Activated CD8-positive, alpha-beta T cell treated with anti-CD3 and anti-CD28 coated beads, Interleukin-2, amount 10 ng/mL, durations not matched to agents 7 days and 5 days (primary cell): ENCODE measurements around the gene HIVEP3. TPM values are rescaled to one million over a fixed set of nuclear protein-coding genes. Genes with fewer than 3 reads are reported as not detected.

Source experiments
- ATAC-seq: fragments of 150-1000 bp; cut with Tn5 transposase; one replicate; pipeline ENCODE4 v1.10.0; 2021; ENCODE audit warnings: moderate library complexity
- CTCF ChIA-PET: fragments of 350-600 bp; sonication (Branson Sonifier 250); formaldehyde crosslinking; loops from one replicate; lab custom pipeline; 2021; ENCODE audit warnings: antibody characterized with exemption; lab: Charles Lee
- POLR2A ChIA-PET: fragments of 350-600 bp; sonication (Branson Sonifier 250); formaldehyde crosslinking; loops from one replicate; lab custom pipeline; 2021; ENCODE audit warnings: antibody characterized with exemption; lab: Charles Lee
- DNase-seq: peaks from one replicate; pipeline ENCODE4 v3.0.0-alpha.2; 2020
- H3K27ac Mint-ChIP-seq: one replicate; pipeline ENCODE4 v1.8.0; 2021; ENCODE audit warnings: mild to moderate bottlenecking, mixed read lengths
- H3K27me3 Mint-ChIP-seq: one replicate; pipeline ENCODE4 v1.8.0; 2021; ENCODE audit warnings: low read depth, mixed read lengths
- H3K36me3 Mint-ChIP-seq: one replicate; pipeline ENCODE4 v1.8.0; 2021; ENCODE audit warnings: low read depth, mixed read lengths
- H3K4me1 Mint-ChIP-seq: one replicate; pipeline ENCODE4 v1.8.0; 2021; ENCODE audit warnings: low read depth, mixed read lengths
- H3K4me3 Mint-ChIP-seq: one replicate; pipeline ENCODE4 v1.8.0; 2021; ENCODE audit warnings: mild to moderate bottlenecking, mixed read lengths
- H3K9me3 Mint-ChIP-seq: one replicate; pipeline ENCODE4 v1.8.0; 2022; ENCODE audit warnings: mixed read lengths; ENCODE audit not compliant: insufficient read depth
- total RNA-seq, 2 experiments: library from RNA; stranded (reverse); gene quantifications; one replicate each; pipeline ENCODE4 v1.2.3, GENCODE V29; 2021

Gene HIVEP3
- total RNA-seq, 2 experiments from 2014 or later, result 10.8 to 11.8 TPM

DNA sequence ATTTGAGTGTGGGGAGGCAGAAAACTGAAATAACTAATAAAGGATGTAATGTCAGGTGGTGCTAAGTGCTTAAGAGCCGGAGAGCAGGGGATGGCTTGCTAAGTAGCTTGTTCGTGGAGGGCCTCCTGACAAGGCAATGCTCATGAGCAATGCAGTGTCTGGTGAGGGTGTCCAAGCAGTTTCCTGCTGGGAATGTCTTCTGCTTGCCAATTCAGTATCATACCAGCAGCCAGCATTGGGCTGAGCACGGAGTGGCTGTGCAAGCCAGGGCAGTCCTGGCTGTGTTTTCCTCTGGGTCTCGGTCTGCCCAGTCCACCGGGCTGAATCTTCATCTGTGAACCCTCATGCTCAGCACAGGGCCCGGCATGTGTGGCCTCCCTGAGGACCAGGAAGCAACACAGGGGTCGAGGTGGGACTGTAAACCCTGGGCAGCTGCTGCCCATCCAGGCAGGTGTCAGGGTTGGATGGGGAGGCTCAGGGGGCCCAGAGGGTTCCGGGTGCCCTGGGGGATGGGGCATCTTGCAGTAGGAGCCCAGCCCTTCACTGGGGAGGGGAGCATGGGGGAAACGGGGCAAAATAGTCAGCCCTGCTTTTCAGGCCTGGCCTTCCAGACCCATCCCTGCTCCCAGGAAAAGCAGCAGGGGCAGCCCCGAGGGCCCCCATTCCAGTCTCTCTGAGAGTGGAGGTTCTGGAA lies 461.7 kb downstream of the HIVEP3 start:
- Mint-ChIP-seq H3K4me3 (no peak overlapping the region), H3K27me3 (no peaks in the 10 kb centered on the region), H3K4me1 (no peaks in the 10 kb centered on the region), H3K36me3 (no peaks in the 10 kb centered on the region), H3K9me3 (no peaks in the 10 kb centered on the region), H3K27ac (no peak overlapping the region)
- ATAC-seq (no peak), DNase-seq (no peak)
- ChIA-PET POLR2A (no interaction called here), CTCF (interaction anchor here (1.3 kb wide), 1 partner anchor 13 kb away, joined by 3 read pairs; no protein-coding TSS in a partner anchor)

Other genes with a start within 250 kb of the HIVEP3 start
- gene GUCA2B, start 234.5 kb upstream of the HIVEP3 start, total RNA-seq, result not detected
- not detected for gene GUCA2A, start 245.8 kb upstream of the HIVEP3 start, total RNA-seq